Right lobe of liver (tissue), 6 donors: ENCODE data around the gene SMIM43. TPM values are rescaled to one million over a fixed set of nuclear protein-coding genes. Genes with fewer than 3 reads are reported as not detected.

Source experiments
- ATAC-seq, 4 donors: fragments of 200-7000 bp; cut with Tn5 transposase; one replicate each; pipeline ENCODE4 v1.9.1; 2020; ENCODE audit warnings: mild to moderate bottlenecking in 4 of 4, moderate library complexity in 4 of 4
- DNase-seq, 3 donors: peaks; one replicate each; pipeline ENCODE4 v3.0.0-alpha.2; 2020
- H3K27ac ChIP-seq, 3 donors: fragments of 200-600 bp; one replicate each; pipeline ENCODE4 v1.8.0; 2022
- H3K27me3 ChIP-seq, 2 donors: fragments of 200-600 bp; one replicate each; pipeline ENCODE4 v1.8.0; 2022
- H3K36me3 ChIP-seq, 4 donors: fragments of 200-600 bp; sonication (generic) in 1 of 4; one replicate each; pipeline versions ENCODE4 v1.5.1 to v1.8.0; 2017 to 2022; ENCODE audit warnings: control low read depth in 1 of 4
- H3K4me1 ChIP-seq, 4 donors: fragments of 200-600 bp; sonication (generic) in 1 of 4; one replicate each; pipeline versions ENCODE4 v1.5.1 to v1.8.0; 2017 to 2022; ENCODE audit warnings: control low read depth in 1 of 4
- H3K4me3 ChIP-seq, 3 donors: fragments of 200-600 bp; one replicate each; pipeline ENCODE4 v1.8.0; 2022
- H3K9me3 ChIP-seq, 4 donors: fragments of 200-600 bp; sonication (generic) in 1 of 4; one replicate each; pipeline versions ENCODE4 v1.5.1 to v1.8.0; 2017 to 2022; ENCODE audit warnings: control low read depth in 1 of 4
- CTCF ChIP-seq, 4 donors: fragments of 200-600 bp in 3 of 4; fragments of 450-650 bp in 1 of 4; IDR thresholded peaks; one replicate each; pipeline versions ENCODE4 v1.5.1 to v1.8.0; 2016 to 2022; ENCODE audit warnings: antibody characterized with exemption in 4 of 4, mild to moderate bottlenecking in 2 of 4
- POLR2A ChIP-seq: fragments of 450-650 bp; IDR thresholded peaks from one replicate; pipeline ENCODE4 v1.6.1; 2017; ENCODE audit warnings: antibody characterized with exemption, mild to moderate bottlenecking
- WGBS: methylation state at CpG from one replicate; pipeline ENCODE4 v1.1.6; 2018; ENCODE audit warnings: low coverage, low lambda C conversion rate; ENCODE audit not compliant: insufficient coverage; ENCODE audit errors: missing lambda C conversion rate; 5-methylcytosine and 5-hydroxymethylcytosine counted together
- intact Hi-C, 2 donors: fragments of 100-400 bp; cut with DNase I; formaldehyde crosslinking; loops; one replicate each; pipeline versions ENCODE4 v1.11.2 to v1.14.1; 2022
- long read RNA-seq: library from polyadenylated mRNA; unstranded; transcript quantifications from one replicate; pipeline ENCODE4 v2.0.0, GENCODE V29; 2019
- total RNA-seq, 6 experiments: library from RNA; depleted of rRNA in 2 of 6; stranded (reverse); fragments of >200 nt in 2 of 6; fragmentation: NEBNext Ultra II Directional in 3 of 6; extraction: Animal tissue kit (Norgen Biotek cat#: 25700) in 3 of 6; gene quantifications; one replicate each; pipeline versions ENCODE4 v1.1.0 to v1.2.4, GENCODE V29; 2016 to 2023
- donor health status: DM: no; HTN: yes; CAD: no.
- donor health status: DM: no; HTN: no; CAD: no.
- donor health status: DM: no; HTN: no; CAD: no.
- donor health status: DM: no; HTN: yes; CAD: no.
- donor health status: DM: no; HTN: yes; CAD: no.

SMIM43 gene
- total RNA-seq: not detected
- long read RNA-seq: 0 reads

- no peak for DNase-seq
- intact Hi-C loops: no loop called here
- Histone ChIP-seq H3K27me3 (peaks cover 0 to 13% of the 10 kb centered on the region in 2 donors), H3K4me1 (peaks cover 0 to 9% (median 0%) of the 10 kb centered on the region in 4 donors), H3K9me3 (no peaks in the 10 kb centered on the region), H3K4me3 (peak within 1 kb of the TSS in 1 of 3 donors; percentile 7), H3K27ac (no peak within 1 kb of the TSS), H3K36me3 (no peaks in the 10 kb centered on the region)
- 3% methylated on average over 36 of the region's 75 CpGs for WGBS
- TF ChIP-seq CTCF (IDR thresholded peaks at IDR 0.05) (no peak), POLR2A (no peak)
- ATAC-seq: no peak
These were observed at the start of gene SMIM43 for GRCh38 chr4:121764702-121765367. Gene SMIM43 (minus strand): TSS chr4:121765164. CDS start chr4:121765105, 59 bp downstream.

- H3K36me3 ChIP-seq: peaks cover 0 to 73% (median 21%) of the 10 kb centered on the region in 4 donors
- intact Hi-C loops: no loop called here
- H3K9me3 ChIP-seq: no peaks in the 10 kb centered on the region
- ATAC-seq (no peak), DNase-seq (no peak)
- H3K27ac ChIP-seq: no peak overlapping the region
- H3K4me1 ChIP-seq: no peaks in the 10 kb centered on the region
- no peak for TF ChIP-seq POLR2A
- no peak for TF ChIP-seq CTCF (IDR thresholded peaks at IDR 0.05)
- no peak overlapping the region for H3K4me3 ChIP-seq
- no peaks in the 10 kb centered on the region for H3K27me3 ChIP-seq
- 81% methylated on average over 2 of the region's 2 CpGs for WGBS
These were observed 49.8 kb upstream of the SMIM43 start for GRCh38 chr4:121814756-121815155.

- intact Hi-C loops: no loop called here
- TF ChIP-seq CTCF (IDR thresholded peaks at IDR 0.05) (no peak), POLR2A (no peak)
- ATAC-seq (no peak), DNase-seq (no peak)
- H3K27ac ChIP-seq: no peak overlapping the region
- H3K36me3 ChIP-seq: peaks cover 0 to 91% (median 25%) of the 10 kb centered on the region in 4 donors
- no peaks in the 10 kb centered on the region for H3K9me3 ChIP-seq
- no peaks in the 10 kb centered on the region for H3K4me1 ChIP-seq
- H3K27me3 ChIP-seq: no peaks in the 10 kb centered on the region
- H3K4me3 ChIP-seq: no peak overlapping the region
These were observed 46.2 kb upstream of the SMIM43 start for GRCh38 chr4:121811122-121811521.

DNA sequence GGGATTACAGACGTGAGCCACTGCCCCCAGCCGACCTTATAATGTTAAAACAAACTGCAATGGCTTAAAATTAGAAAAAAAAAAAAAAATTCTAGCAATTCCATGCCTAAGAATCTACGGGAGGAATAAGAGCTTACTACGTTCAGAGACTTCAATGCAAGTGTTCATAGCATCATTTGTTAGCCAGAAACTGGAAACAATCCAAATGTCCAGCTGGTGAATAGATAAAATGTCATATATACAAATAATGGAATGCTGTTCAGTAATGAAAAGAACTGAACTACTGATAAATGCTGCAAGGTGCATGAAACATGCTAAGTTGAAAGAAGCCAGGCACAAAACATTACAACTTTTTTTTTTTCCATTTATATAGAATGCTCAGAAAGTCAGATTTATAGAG lies 41.4 kb upstream of the SMIM43 start:
- H3K27ac ChIP-seq: no peak overlapping the region
- ATAC-seq (no peak), DNase-seq (no peak)
- no peaks in the 10 kb centered on the region for H3K27me3 ChIP-seq
- H3K9me3 ChIP-seq: no peaks in the 10 kb centered on the region
- H3K4me3 ChIP-seq: no peak overlapping the region
- peaks cover 0 to 7% (median 0%) of the 10 kb centered on the region in 4 donors for H3K4me1 ChIP-seq
- 76% methylated on average over 4 of the region's 4 CpGs for WGBS
- peaks cover 0 to 74% (median 16%) of the 10 kb centered on the region in 4 donors for H3K36me3 ChIP-seq
- TF ChIP-seq POLR2A (no peak), CTCF (IDR thresholded peaks at IDR 0.05) (no peak)
- intact Hi-C loops: no loop called here
